Bronchial epithelial cell (primary cell): ENCODE results near the gene AFAP1L1. TPM values are rescaled to one million over a fixed set of nuclear protein-coding genes. Genes with fewer than 3 reads are reported as not detected.
A peak's percentile ranks its signal among the peaks of the same experiment; 100 is the strongest.

Experiments used
- DNase-seq: peaks from one replicate; pipeline ENCODE4 v3.0.0-alpha.2; 2010; ENCODE audit warnings: low read depth
- FAIRE-seq: peaks from 2 replicates; lab custom pipeline; 2011; peaks lifted over from hg19 to GRCh38; lab: Jason Lieb, UNC
- H3K27me3 ChIP-seq: 2 replicates; pipeline ENCODE4 v1.5.1; 2011; ENCODE audit warnings: low read length; ENCODE audit not compliant: control insufficient read depth, insufficient read depth
- H3K36me3 ChIP-seq: 2 replicates; pipeline ENCODE4 v1.5.1; 2011; ENCODE audit warnings: low read length; ENCODE audit not compliant: control insufficient read depth, insufficient read depth
- H3K4me3 ChIP-seq: 2 replicates; pipeline ENCODE4 v1.5.1; 2011; ENCODE audit warnings: mild to moderate bottlenecking, low read depth, low read length, control low read depth
- total RNA-seq: library from RNA; depleted of rRNA; stranded (reverse); fragments of >200 nt; gene quantifications from 2 replicates; pipeline ENCODE4 v1.2.1, GENCODE V29; 2014
- TF ChIP-seq, protein P1 (sequence below): IDR thresholded peaks from 2 replicates; pipeline ENCODE4 v1.5.1; 2011; ENCODE audit warnings: mild to moderate bottlenecking, moderate library complexity, low read length, control low read depth, inconsistent platforms; ENCODE audit not compliant: insufficient read depth, severe bottlenecking

AFAP1L1 gene
- total RNA-seq, 1 donor from 2014 or later, result 17.4 TPM

GRCh38 chr5:149345147-149345891 is 73.7 kb downstream of the AFAP1L1 start, which contains the start of gene GRPEL2:
TSS of gene GRPEL2 (plus strand) at chr5:149345499. CDS start at chr5:149345540, 41 bp downstream.
- Histone ChIP-seq H3K36me3 (peaks cover 11% of the 10 kb centered on the region), H3K27me3 (no peaks in the 10 kb centered on the region), H3K4me3 (peak within 1 kb of the TSS; percentile 96)
- FAIRE-seq (no peak), DNase-seq (peak; percentile 94)
- TF ChIP-seq, protein P1, sequence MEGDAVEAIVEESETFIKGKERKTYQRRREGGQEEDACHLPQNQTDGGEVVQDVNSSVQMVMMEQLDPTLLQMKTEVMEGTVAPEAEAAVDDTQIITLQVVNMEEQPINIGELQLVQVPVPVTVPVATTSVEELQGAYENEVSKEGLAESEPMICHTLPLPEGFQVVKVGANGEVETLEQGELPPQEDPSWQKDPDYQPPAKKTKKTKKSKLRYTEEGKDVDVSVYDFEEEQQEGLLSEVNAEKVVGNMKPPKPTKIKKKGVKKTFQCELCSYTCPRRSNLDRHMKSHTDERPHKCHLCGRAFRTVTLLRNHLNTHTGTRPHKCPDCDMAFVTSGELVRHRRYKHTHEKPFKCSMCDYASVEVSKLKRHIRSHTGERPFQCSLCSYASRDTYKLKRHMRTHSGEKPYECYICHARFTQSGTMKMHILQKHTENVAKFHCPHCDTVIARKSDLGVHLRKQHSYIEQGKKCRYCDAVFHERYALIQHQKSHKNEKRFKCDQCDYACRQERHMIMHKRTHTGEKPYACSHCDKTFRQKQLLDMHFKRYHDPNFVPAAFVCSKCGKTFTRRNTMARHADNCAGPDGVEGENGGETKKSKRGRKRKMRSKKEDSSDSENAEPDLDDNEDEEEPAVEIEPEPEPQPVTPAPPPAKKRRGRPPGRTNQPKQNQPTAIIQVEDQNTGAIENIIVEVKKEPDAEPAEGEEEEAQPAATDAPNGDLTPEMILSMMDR, result peak; percentile 6

DNA sequence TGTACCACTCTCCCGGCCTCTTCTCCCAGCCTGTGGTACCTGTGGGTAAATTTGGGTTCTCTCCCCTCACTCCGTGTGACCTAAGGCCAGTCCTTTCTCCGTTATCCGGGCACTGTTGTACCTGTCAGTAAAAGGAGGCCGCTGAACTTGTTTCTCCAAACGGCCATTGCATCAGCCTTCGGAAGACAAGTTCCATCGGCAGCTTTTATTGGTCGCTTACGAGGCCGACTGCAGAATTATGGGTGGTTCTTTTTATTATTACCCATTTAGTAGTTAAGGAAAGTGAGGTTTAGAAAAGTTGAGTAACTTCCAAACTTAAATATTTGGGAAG is 74.2 kb downstream of the AFAP1L1 start:
- peaks cover 16% of the 10 kb centered on the region for H3K36me3 ChIP-seq
- DNase-seq (peak; percentile 23), FAIRE-seq (no peak)
- H3K27me3 ChIP-seq, result no peaks in the 10 kb centered on the region
- peak overlapping the region; percentile 96 for H3K4me3 ChIP-seq
- TF ChIP-seq, protein P1, result no peak

DNA sequence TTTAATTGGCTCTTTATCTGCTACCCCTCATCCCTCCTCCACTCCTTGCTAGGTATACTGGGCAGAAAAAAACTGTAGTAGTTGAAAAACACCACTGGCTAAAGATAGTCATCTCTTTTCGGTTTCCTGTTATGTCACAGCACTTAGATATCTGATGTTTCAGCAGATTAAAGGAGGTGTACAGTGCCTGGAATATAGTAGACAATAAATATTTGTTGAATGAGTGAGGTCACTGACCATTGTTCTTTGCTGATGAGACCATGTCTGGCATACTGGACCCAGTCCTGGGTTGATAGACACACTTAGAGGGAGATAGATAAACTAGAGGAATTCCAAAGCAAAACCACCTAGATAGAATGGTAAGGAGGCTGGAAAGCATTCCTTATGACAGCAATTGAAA is 76.9 kb downstream of the AFAP1L1 start:
- H3K36me3 ChIP-seq, result peaks cover 22% of the 10 kb centered on the region
- FAIRE-seq, result no peak
- no peak for DNase-seq
- no peak overlapping the region for H3K4me3 ChIP-seq
- no peaks in the 10 kb centered on the region for H3K27me3 ChIP-seq
- TF ChIP-seq, protein P1, result no peak

- Histone ChIP-seq H3K36me3 (peaks cover 22% of the 10 kb centered on the region), H3K27me3 (no peaks in the 10 kb centered on the region), H3K4me3 (no peak overlapping the region)
- no peak for DNase-seq
- no peak for FAIRE-seq
- TF ChIP-seq, protein P1, result no peak
These were observed 77.7 kb downstream of the AFAP1L1 start for GRCh38 chr5:149349382-149349781.

DNA sequence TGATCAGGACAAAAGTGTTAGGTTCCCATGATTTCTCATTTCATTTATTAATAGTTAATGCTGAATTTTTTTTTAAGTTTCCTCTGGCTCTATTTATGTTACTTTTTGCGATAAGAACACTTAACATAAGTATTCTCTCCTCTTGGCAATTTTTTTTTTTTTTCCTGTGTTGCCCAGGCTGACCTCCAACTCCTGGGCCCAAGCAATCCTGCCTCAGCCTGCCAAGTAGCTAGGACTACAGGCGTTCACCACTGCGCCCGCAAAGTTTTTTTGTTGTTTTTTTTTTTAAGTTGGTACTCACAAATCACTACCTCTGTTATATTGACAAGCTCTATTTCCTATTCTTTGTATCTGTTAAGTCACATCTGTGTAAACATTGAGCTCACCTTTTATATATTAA is 80.5 kb downstream of the AFAP1L1 start:
- Histone ChIP-seq H3K36me3 (peaks cover 22% of the 10 kb centered on the region), H3K27me3 (no peaks in the 10 kb centered on the region), H3K4me3 (no peak overlapping the region)
- TF ChIP-seq, protein P1, result no peak
- DNase-seq, result no peak
- FAIRE-seq, result no peak
